Osteoblast (primary cell): ENCODE data around the gene ANKRD24. TPM values are rescaled to one million over a fixed set of nuclear protein-coding genes. Genes with fewer than 3 reads are reported as not detected.
A peak's percentile ranks its signal among the peaks of the same experiment; 100 is the strongest.

Source experiments
- DNase-seq: peaks from one replicate; pipeline ENCODE4 v3.0.0; 2011; ENCODE audit warnings: low spot score, mixed read lengths; ENCODE audit not compliant: insufficient read length; ENCODE audit errors: missing footprints
- H2AFZ ChIP-seq: 2 replicates; pipeline ENCODE4 v1.6.0; 2011; ENCODE audit warnings: mild to moderate bottlenecking, low read length
- H3K27ac ChIP-seq: 2 replicates; pipeline ENCODE4 v1.5.1; 2011; ENCODE audit warnings: mild to moderate bottlenecking, low read depth, low read length, moderate library complexity
- H3K27me3 ChIP-seq: 2 replicates; pipeline ENCODE4 v1.6.0; 2012; ENCODE audit warnings: mild to moderate bottlenecking, control low read depth, inconsistent platforms, low read length, moderate library complexity; ENCODE audit not compliant: insufficient read depth
- H3K36me3 ChIP-seq: 2 replicates; pipeline ENCODE4 v1.5.1; 2011; ENCODE audit warnings: mild to moderate bottlenecking, low read length, control low read depth, moderate library complexity; ENCODE audit not compliant: insufficient read depth
- H3K4me1 ChIP-seq: 2 replicates; pipeline ENCODE4 v1.5.1; 2011; ENCODE audit warnings: mild to moderate bottlenecking, low read length, control low read depth, moderate library complexity; ENCODE audit not compliant: insufficient read depth
- H3K4me2 ChIP-seq: 2 replicates; pipeline ENCODE4 v1.6.0; 2011; ENCODE audit warnings: mild to moderate bottlenecking, low read length; ENCODE audit not compliant: insufficient read depth
- H3K4me3 ChIP-seq: fragments of 200-600 bp; sonication (generic); 3 replicates; pipeline ENCODE4 v1.5.1; 2012; ENCODE audit warnings: mild to moderate bottlenecking, low read length, inconsistent platforms; ENCODE audit not compliant: insufficient read depth
- H3K79me2 ChIP-seq: 2 replicates; pipeline ENCODE4 v1.6.0; 2012; ENCODE audit warnings: mild to moderate bottlenecking, low read length, control low read depth, inconsistent platforms; ENCODE audit not compliant: insufficient read depth
- H3K9me3 ChIP-seq: 2 replicates; pipeline ENCODE4 v1.5.1; 2011; ENCODE audit warnings: low read depth, low read length, control low read depth
- H4K20me1 ChIP-seq: 2 replicates; pipeline ENCODE4 v1.6.0; 2012; ENCODE audit warnings: mild to moderate bottlenecking, low read length, control low read depth; ENCODE audit not compliant: insufficient read depth
- CTCF ChIP-seq: IDR thresholded peaks from 2 replicates; pipeline ENCODE4 v1.5.1; 2011; ENCODE audit warnings: mild to moderate bottlenecking, low read depth, low read length, moderate library complexity; ENCODE audit errors: extremely low read depth
- total RNA-seq: library from RNA; depleted of rRNA; stranded (reverse); fragments of >200 nt; gene quantifications from 2 replicates; pipeline ENCODE4 v1.2.3, GENCODE V29; 2012

The ANKRD24 gene
- total RNA-seq, 1 donor: 0.72 TPM

- Histone ChIP-seq H3K79me2 (no peaks in the 10 kb centered on the region), H3K4me3 (no peak overlapping the region), H2AFZ (no peak overlapping the region), H3K4me1 (peaks cover 8% of the 10 kb centered on the region), H3K27me3 (no peaks in the 10 kb centered on the region), H3K27ac (no peak overlapping the region), H3K4me2 (no peak overlapping the region), H4K20me1 (no peaks in the 10 kb centered on the region), H3K36me3 (no peaks in the 10 kb centered on the region), H3K9me3 (no peaks in the 10 kb centered on the region)
- peak; percentile 49 for TF ChIP-seq CTCF
- peak; percentile 87 for DNase-seq
Observed at GRCh38 chr19:4206818-4207484, 24.5 kb downstream of the ANKRD24 start.

- TF ChIP-seq CTCF: peak; percentile 58
- Histone ChIP-seq H3K4me1 (peaks cover 8% of the 10 kb centered on the region), H3K27me3 (no peaks in the 10 kb centered on the region), H3K27ac (no peak overlapping the region), H3K4me3 (no peak overlapping the region), H3K36me3 (no peaks in the 10 kb centered on the region), H4K20me1 (no peaks in the 10 kb centered on the region), H3K79me2 (no peaks in the 10 kb centered on the region), H3K4me2 (no peak overlapping the region), H3K9me3 (no peaks in the 10 kb centered on the region), H2AFZ (no peak overlapping the region)
- DNase-seq: peak; percentile 92
Observed at GRCh38 chr19:4208385-4209094, 26.1 kb downstream of the ANKRD24 start.

GRCh38 chr19:4210166-4210731 lies 27.8 kb downstream of the ANKRD24 start:
- Histone ChIP-seq H3K36me3 (no peaks in the 10 kb centered on the region), H3K27ac (no peak overlapping the region), H3K27me3 (no peaks in the 10 kb centered on the region), H3K4me2 (no peak overlapping the region), H3K9me3 (no peaks in the 10 kb centered on the region), H2AFZ (no peak overlapping the region), H3K4me1 (peaks cover 5% of the 10 kb centered on the region), H3K79me2 (no peaks in the 10 kb centered on the region), H4K20me1 (no peaks in the 10 kb centered on the region), H3K4me3 (no peak overlapping the region)
- no peak for TF ChIP-seq CTCF
- DNase-seq: no peak

GRCh38 chr19:4213116-4213515 lies 30.6 kb downstream of the ANKRD24 start:
- Histone ChIP-seq H3K79me2 (no peaks in the 10 kb centered on the region), H3K4me3 (no peak overlapping the region), H3K27me3 (no peaks in the 10 kb centered on the region), H3K4me1 (peaks cover 5% of the 10 kb centered on the region), H4K20me1 (no peaks in the 10 kb centered on the region), H2AFZ (no peak overlapping the region), H3K27ac (no peak overlapping the region), H3K4me2 (no peak overlapping the region), H3K36me3 (no peaks in the 10 kb centered on the region), H3K9me3 (no peaks in the 10 kb centered on the region)
- DNase-seq: no peak
- no peak for TF ChIP-seq CTCF
